SHP77 (cell line): ENCODE measurements around the gene CR1.
"Not testable (repeated sequence)": the region's sequence is repeated elsewhere in the genome, so short reads cannot be mapped to it uniquely, and the experiment has no call there.

Source experiments
- DNase-seq, 2 experiments: peaks; one replicate each; lab custom pipeline; 2025; lab: John Stamatoyannopoulos, UW

The CR1 gene

GRCh38 chr1:207672522-207673130 is 176.7 kb downstream of the CR1 start:
- peak; percentile 47 for DNase-seq

- no peak for DNase-seq
Observed at GRCh38 chr1:207673399-207673798, 177.4 kb downstream of the CR1 start.

- no peak for DNase-seq
Observed at GRCh38 chr1:207676153-207676552, 180.2 kb downstream of the CR1 start.

- not testable (repeated sequence) for DNase-seq
Observed at GRCh38 chr1:207680590-207681388, 184.8 kb downstream of the CR1 start.

GRCh38 chr1:207682872-207683434 is 187.0 kb downstream of the CR1 start:
- DNase-seq = not testable (repeated sequence)

GRCh38 chr1:207690551-207690950 is 194.6 kb downstream of the CR1 start:
- DNase-seq = not testable (repeated sequence)

GRCh38 chr1:207691010-207691409 is 195.1 kb downstream of the CR1 start:
- no peak for DNase-seq
